ENCODE results near the gene XRCC2. TPM values are rescaled to one million over a fixed set of nuclear protein-coding genes. Genes with fewer than 3 reads are reported as not detected.

The XRCC2 gene
- total RNA-seq, 2 experiments from 2014 or later, result 20.2 to 20.8 TPM

GRCh38 chr7:152619027-152619739 lies 56.8 kb downstream of the XRCC2 start:
- ChIA-PET POLR2A (no interaction called here), CTCF (no interaction called here)

GRCh38 chr7:152618427-152618826 lies 57.5 kb downstream of the XRCC2 start:
- POLR2A ChIA-PET, result no interaction called here
- CTCF ChIA-PET, result no interaction called here

- POLR2A ChIA-PET, result no interaction called here
- CTCF ChIA-PET, result no interaction called here
Measured at GRCh38 chr7:152617056-152617455, 58.9 kb downstream of the XRCC2 start.

GRCh38 chr7:152615031-152615741 lies 60.8 kb downstream of the XRCC2 start:
- POLR2A ChIA-PET, result no interaction called here
- CTCF ChIA-PET, result no interaction called here

GRCh38 chr7:152608656-152609055 lies 67.3 kb downstream of the XRCC2 start:
- CTCF ChIA-PET, result no interaction called here
- POLR2A ChIA-PET, result no interaction called here

- ChIA-PET CTCF (no interaction called here), POLR2A (interaction anchor here (0.5 kb wide), 1 partner anchor 114 kb away, joined by 3 read pairs; no protein-coding TSS in a partner anchor)
Measured at GRCh38 chr7:152608208-152608607, 67.7 kb downstream of the XRCC2 start.

DNA sequence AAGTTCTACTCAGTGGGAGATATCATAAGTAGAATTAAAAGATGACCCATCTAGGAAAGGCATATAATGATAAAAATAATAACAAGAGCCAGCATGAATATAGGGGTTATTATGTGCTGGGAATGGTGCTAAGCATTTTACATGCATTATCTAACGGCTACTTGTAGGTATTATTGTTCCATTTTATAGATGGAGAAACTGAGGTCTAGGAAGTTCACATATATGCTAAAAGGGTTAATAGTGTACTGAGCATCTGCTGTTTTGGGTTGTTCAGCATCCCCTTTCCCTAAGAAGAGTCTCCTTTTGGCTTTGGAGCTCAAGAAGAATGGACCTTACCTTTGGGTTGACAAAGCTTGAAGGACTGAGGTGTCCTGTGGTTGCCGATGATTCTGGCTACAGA lies 68.9 kb downstream of the XRCC2 start:
- ChIA-PET POLR2A (no interaction called here), CTCF (no interaction called here)

DNA sequence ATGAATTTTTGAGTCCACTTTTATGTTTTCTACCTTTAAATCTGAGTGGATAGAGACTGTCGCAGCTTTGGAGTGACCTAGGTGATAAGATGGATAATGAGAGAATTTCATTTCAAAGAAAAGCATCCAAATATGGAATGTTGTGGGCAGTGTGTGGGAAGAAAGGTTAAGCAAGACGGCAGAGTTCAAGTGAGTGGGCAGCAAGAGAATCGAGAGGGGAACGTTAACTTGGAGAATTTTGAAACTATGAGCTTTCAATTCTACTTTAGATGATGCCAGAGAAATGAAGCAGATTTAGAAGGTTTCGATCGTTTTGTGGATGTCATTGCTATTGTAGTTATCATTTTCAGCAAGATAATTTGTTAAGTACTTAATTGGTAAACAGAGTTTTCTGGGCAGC lies 73.0 kb downstream of the XRCC2 start:
- CTCF ChIA-PET, result interaction anchor here (0.6 kb wide), 1 partner anchor 10 kb away, joined by 3 read pairs; no protein-coding TSS in a partner anchor

DNA sequence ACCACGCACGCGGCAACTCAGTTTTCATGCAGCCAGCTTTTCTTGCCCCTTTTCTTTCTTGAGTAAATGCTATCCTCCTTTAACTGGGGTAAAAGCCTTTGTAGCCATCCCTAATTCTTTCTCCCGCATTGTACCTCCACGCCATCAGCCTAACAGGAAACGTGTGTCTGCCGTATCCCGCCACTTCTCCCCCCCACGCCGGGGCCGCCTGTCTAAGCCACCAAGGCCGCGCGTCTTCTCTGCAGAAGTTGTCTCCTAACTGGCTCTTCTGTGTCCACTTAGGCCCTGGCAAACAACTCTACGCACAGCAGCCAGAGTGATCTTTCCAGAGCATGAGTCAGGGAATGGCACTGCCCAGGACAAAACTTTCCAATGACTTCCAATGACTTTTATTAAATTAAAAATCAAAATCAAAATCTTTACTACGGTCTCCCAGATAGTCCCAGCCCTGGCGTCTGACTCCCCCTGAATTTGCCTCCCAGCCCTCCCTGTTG lies 74.6 kb downstream of the XRCC2 start:
- POLR2A ChIA-PET, result no interaction called here

More for the DNA sequence above, 73.0 kb downstream of the XRCC2 start:
- POLR2A ChIA-PET, result no interaction called here

DNA sequence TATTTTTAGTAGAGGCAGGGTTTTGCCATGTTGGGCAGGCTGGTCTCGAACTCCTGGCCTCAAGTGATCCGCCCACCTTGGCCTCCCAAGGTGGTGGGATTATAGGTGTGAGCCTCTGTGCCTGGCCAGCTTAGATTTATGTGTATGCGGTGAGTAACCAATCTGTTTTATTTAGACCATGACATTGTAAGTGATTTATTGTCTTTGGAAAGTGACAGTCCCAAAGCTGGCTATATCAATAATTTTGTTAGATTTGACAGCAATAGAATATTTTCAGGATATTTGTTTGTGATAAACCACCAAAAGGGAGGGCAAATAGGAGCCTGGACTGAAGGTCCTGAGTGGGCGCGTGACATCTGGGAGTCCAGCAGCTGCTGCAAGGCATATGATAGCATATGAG lies 75.7 kb downstream of the XRCC2 start:
- POLR2A ChIA-PET, result no interaction called here

More for the DNA sequence above, 74.6 kb downstream of the XRCC2 start:
- CTCF ChIA-PET, result no interaction called here

DNA sequence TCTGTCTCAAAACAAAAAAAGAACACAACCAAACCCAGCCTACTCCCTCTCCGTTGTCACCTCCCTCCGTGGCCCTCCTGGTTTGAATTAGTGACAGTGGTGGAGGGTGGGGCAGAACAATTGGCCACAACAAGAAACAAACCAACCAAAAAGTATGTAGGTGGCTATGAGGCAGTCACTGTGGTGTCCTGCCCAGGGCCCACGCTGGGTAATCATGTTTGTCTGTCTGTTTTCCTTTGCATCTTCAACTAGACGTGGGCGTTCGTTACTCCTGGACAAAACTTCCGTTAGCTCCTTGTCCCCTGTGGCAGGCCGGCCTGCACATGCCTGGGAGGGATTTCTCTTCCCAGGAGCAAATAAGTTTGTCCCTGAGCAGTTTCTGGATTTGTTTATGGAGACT lies 78.4 kb downstream of the XRCC2 start:
- ChIA-PET POLR2A (no interaction called here), CTCF (no interaction called here)

More for the DNA sequence above, 75.7 kb downstream of the XRCC2 start:
- CTCF ChIA-PET, result no interaction called here

DNA sequence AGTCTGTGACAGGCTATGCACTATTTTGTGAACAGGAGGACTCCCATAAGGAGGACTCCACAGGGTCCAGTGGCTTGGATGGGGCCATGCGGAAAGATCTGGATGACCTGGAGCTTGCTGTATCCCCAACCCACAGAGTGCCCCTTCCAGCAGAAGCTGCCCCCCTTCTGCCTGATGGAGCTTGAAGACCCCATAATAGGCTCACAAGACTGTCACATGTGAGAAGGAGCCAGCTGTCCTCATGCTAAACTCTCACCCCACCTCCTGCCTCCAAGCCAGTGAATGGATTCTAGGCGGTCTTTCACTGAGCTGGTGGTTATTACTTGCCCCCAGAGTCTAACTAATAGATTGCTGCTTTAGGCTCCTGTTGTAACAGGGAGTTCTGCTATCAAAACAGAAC lies 79.1 kb downstream of the XRCC2 start:
- ChIA-PET POLR2A (no interaction called here), CTCF (no interaction called here)

Other genes starting within 250 kb of the XRCC2 start
- 10 to 100 TPM; 36.2 to 39.8 TPM for gene KMT2C, start 240.1 kb downstream of the XRCC2 start, total RNA-seq
- gene ACTR3B, start 83.6 kb upstream of the XRCC2 start, total RNA-seq, result 10 to 100 TPM; 11.6 to 11.9 TPM

All from activated CD8-positive, alpha-beta memory T cell treated with anti-CD3 and anti-CD28 coated beads for 36 hours (primary cell).